Memory B cell (primary cell): Measurements from ENCODE around the gene CPAMD8.
A peak's percentile ranks its signal among the peaks of the same experiment; 100 is the strongest.
"Not testable (repeated sequence)": the region's sequence is repeated elsewhere in the genome, so short reads cannot be mapped to it uniquely, and the experiment has no call there.

Experiments
- ATAC-seq: fragments of 150-1000 bp; cut with Tn5 transposase; 2 replicates; pipeline ENCODE4 v1.10.0; 2021; ENCODE audit warnings: low read depth, mild to moderate bottlenecking, moderate library complexity
- DNase-seq, 2 donors: peaks; one replicate each; pipeline ENCODE4 v3.0.0; 2022; ENCODE audit warnings: low spot score in 2 of 2
- H3K27ac Mint-ChIP-seq: one replicate; pipeline ENCODE4 v1.8.0; 2022; ENCODE audit warnings: mild to moderate bottlenecking, moderate library complexity, mixed read lengths
- H3K27me3 Mint-ChIP-seq: one replicate; pipeline ENCODE4 v1.8.0; 2022; ENCODE audit warnings: mixed read lengths
- H3K36me3 Mint-ChIP-seq: one replicate; pipeline ENCODE4 v1.8.0; 2022; ENCODE audit warnings: mild to moderate bottlenecking, mixed read lengths
- H3K4me1 Mint-ChIP-seq: one replicate; pipeline ENCODE4 v1.8.0; 2022; ENCODE audit warnings: mixed read lengths
- H3K4me3 Mint-ChIP-seq: one replicate; pipeline ENCODE4 v1.8.0; 2022; ENCODE audit warnings: mild to moderate bottlenecking, moderate library complexity, mixed read lengths
- H3K9me3 Mint-ChIP-seq: one replicate; pipeline ENCODE4 v1.8.0; 2022; ENCODE audit warnings: mixed read lengths

CPAMD8 gene

GRCh38 chr19:17002455-17002854 is 24.2 kb downstream of the CPAMD8 start:
- Mint-ChIP-seq H3K9me3 (peaks cover 4% of the 10 kb centered on the region), H3K27me3 (peaks cover 17% of the 10 kb centered on the region), H3K27ac (no peak overlapping the region), H3K36me3 (peaks cover 5% of the 10 kb centered on the region), H3K4me1 (peaks cover 7% of the 10 kb centered on the region), H3K4me3 (no peak overlapping the region)
- ATAC-seq (no peak), DNase-seq (no peak)

GRCh38 chr19:17001603-17002183 is 24.9 kb downstream of the CPAMD8 start:
- H3K36me3 Mint-ChIP-seq, result peaks cover 5% of the 10 kb centered on the region
- H3K4me1 Mint-ChIP-seq, result peaks cover 7% of the 10 kb centered on the region
- H3K27ac Mint-ChIP-seq, result peak overlapping the region; percentile 7
- peaks cover 4% of the 10 kb centered on the region for H3K9me3 Mint-ChIP-seq
- DNase-seq (peak; percentile 20 to 26), ATAC-seq (peak; percentile 91)
- H3K4me3 Mint-ChIP-seq, result peak overlapping the region; percentile 39
- peaks cover 12% of the 10 kb centered on the region for H3K27me3 Mint-ChIP-seq

- Mint-ChIP-seq H3K36me3 (peaks cover 5% of the 10 kb centered on the region), H3K27ac (no peak overlapping the region), H3K4me1 (peaks cover 7% of the 10 kb centered on the region), H3K4me3 (no peak overlapping the region), H3K9me3 (peaks cover 4% of the 10 kb centered on the region), H3K27me3 (peaks cover 6% of the 10 kb centered on the region)
- no peak for ATAC-seq
- no peak for DNase-seq
Observed at GRCh38 chr19:16998635-16999194, 27.9 kb downstream of the CPAMD8 start.

- not testable (repeated sequence) for H3K27ac Mint-ChIP-seq, H3K36me3 Mint-ChIP-seq, DNase-seq, H3K4me1 Mint-ChIP-seq, H3K9me3 Mint-ChIP-seq, H3K27me3 Mint-ChIP-seq, ATAC-seq, H3K4me3 Mint-ChIP-seq
Observed at GRCh38 chr19:16996838-16997490, 29.6 kb downstream of the CPAMD8 start.

- H3K27ac Mint-ChIP-seq, result no peak overlapping the region
- no peak for ATAC-seq
- H3K27me3 Mint-ChIP-seq, result peaks cover 17% of the 10 kb centered on the region
- DNase-seq, result no peak
- H3K4me1 Mint-ChIP-seq, result peaks cover 3% of the 10 kb centered on the region
- no peak overlapping the region for H3K4me3 Mint-ChIP-seq
- H3K9me3 Mint-ChIP-seq, result peaks cover 16% of the 10 kb centered on the region
- H3K36me3 Mint-ChIP-seq, result peaks cover 7% of the 10 kb centered on the region
Observed at GRCh38 chr19:16988661-16989060, 37.9 kb downstream of the CPAMD8 start.

GRCh38 chr19:16985403-16985802 is 41.2 kb downstream of the CPAMD8 start:
- Mint-ChIP-seq H3K27ac (no peak overlapping the region), H3K4me1 (peaks cover 3% of the 10 kb centered on the region), H3K27me3 (peaks cover 15% of the 10 kb centered on the region), H3K4me3 (no peak overlapping the region), H3K9me3 (peaks cover 14% of the 10 kb centered on the region), H3K36me3 (peaks cover 7% of the 10 kb centered on the region)
- ATAC-seq, result no peak
- DNase-seq, result no peak

GRCh38 chr19:16982586-16982985 is 44.0 kb downstream of the CPAMD8 start:
- H3K4me3 Mint-ChIP-seq, DNase-seq, H3K4me1 Mint-ChIP-seq, ATAC-seq, H3K27ac Mint-ChIP-seq: not testable (repeated sequence)
- Mint-ChIP-seq H3K36me3 (peaks cover 13% of the 10 kb centered on the region), H3K27me3 (peaks cover 31% of the 10 kb centered on the region), H3K9me3 (peaks cover 25% of the 10 kb centered on the region)

GRCh38 chr19:16978839-16979802 is 47.5 kb downstream of the CPAMD8 start:
- Mint-ChIP-seq H3K27me3 (peaks cover 22% of the 10 kb centered on the region), H3K4me3 (no peak overlapping the region), H3K36me3 (peaks cover 6% of the 10 kb centered on the region), H3K27ac (no peak overlapping the region), H3K9me3 (peaks cover 17% of the 10 kb centered on the region), H3K4me1 (no peaks in the 10 kb centered on the region)
- DNase-seq (no peak), ATAC-seq (no peak)

- H3K4me1 Mint-ChIP-seq, result no peaks in the 10 kb centered on the region
- ATAC-seq, result no peak
- no peak overlapping the region for H3K27ac Mint-ChIP-seq
- H3K4me3 Mint-ChIP-seq, result no peak overlapping the region
- H3K9me3 Mint-ChIP-seq, result peaks cover 11% of the 10 kb centered on the region
- peaks cover 17% of the 10 kb centered on the region for H3K27me3 Mint-ChIP-seq
- no peak for DNase-seq
- H3K36me3 Mint-ChIP-seq, result peaks cover 6% of the 10 kb centered on the region
Observed at GRCh38 chr19:16978156-16978555, 48.5 kb downstream of the CPAMD8 start.

GRCh38 chr19:16977306-16977705 is 49.3 kb downstream of the CPAMD8 start:
- peaks cover 17% of the 10 kb centered on the region for H3K27me3 Mint-ChIP-seq
- DNase-seq, result no peak
- H3K9me3 Mint-ChIP-seq, result peaks cover 11% of the 10 kb centered on the region
- no peaks in the 10 kb centered on the region for H3K4me1 Mint-ChIP-seq
- ATAC-seq, result no peak
- peaks cover 6% of the 10 kb centered on the region for H3K36me3 Mint-ChIP-seq
- no peak overlapping the region for H3K27ac Mint-ChIP-seq
- no peak overlapping the region for H3K4me3 Mint-ChIP-seq

- H3K4me1 Mint-ChIP-seq, result no peaks in the 10 kb centered on the region
- DNase-seq (no peak), ATAC-seq (no peak)
- H3K9me3 Mint-ChIP-seq, result peaks cover 11% of the 10 kb centered on the region
- H3K27ac Mint-ChIP-seq, result no peak overlapping the region
- H3K4me3 Mint-ChIP-seq, result no peak overlapping the region
- H3K36me3 Mint-ChIP-seq, result peaks cover 6% of the 10 kb centered on the region
- H3K27me3 Mint-ChIP-seq, result peaks cover 17% of the 10 kb centered on the region
Observed at GRCh38 chr19:16976446-16976845, 50.2 kb downstream of the CPAMD8 start.

- DNase-seq (no peak), ATAC-seq (no peak)
- H3K9me3 Mint-ChIP-seq, result peaks cover 6% of the 10 kb centered on the region
- H3K27ac Mint-ChIP-seq, result no peak overlapping the region
- no peak overlapping the region for H3K4me3 Mint-ChIP-seq
- no peaks in the 10 kb centered on the region for H3K36me3 Mint-ChIP-seq
- no peaks in the 10 kb centered on the region for H3K4me1 Mint-ChIP-seq
- H3K27me3 Mint-ChIP-seq, result no peaks in the 10 kb centered on the region
Observed at GRCh38 chr19:16970821-16971220, 55.8 kb downstream of the CPAMD8 start.

- Mint-ChIP-seq H3K27ac (no peak overlapping the region), H3K4me1 (no peaks in the 10 kb centered on the region), H3K9me3 (peaks cover 6% of the 10 kb centered on the region), H3K4me3 (no peak overlapping the region), H3K27me3 (peaks cover 6% of the 10 kb centered on the region), H3K36me3 (no peaks in the 10 kb centered on the region)
- DNase-seq (no peak), ATAC-seq (no peak)
Observed at GRCh38 chr19:16969135-16969534, 57.5 kb downstream of the CPAMD8 start.
